Measurements from ENCODE around the gene FMR1. TPM values are rescaled to one million over a fixed set of nuclear protein-coding genes. Genes with fewer than 3 reads are reported as not detected.

Gene FMR1
- total and polyA plus RNA-seq, 2 donors: 27.1 to 46.9 TPM

DNA sequence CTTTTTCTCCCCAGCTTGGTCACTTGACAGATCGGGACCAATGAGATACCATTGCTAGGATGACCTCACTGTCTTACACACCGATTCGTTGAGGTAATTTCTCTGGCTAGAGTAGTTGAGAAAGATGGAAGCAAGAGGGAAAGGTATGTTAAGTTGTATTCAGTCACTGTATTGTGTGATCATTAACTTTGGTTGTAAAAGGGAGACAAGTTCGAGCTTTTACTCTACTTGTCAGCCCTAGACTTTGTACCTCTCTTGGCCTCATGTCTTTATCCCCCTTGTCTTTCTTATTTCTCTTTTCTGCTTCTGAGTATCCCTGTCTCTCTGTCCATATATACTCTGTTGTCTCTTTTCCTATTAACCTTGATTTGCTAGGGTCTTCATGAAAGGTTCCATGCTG is 15.5 kb downstream of the FMR1 start:
- H3K4me3 ChIP-seq (ENCODE audit: low read length in 2 of 2): no peak overlapping the region
- no peaks in the 10 kb centered on the region for H3K9me3 ChIP-seq (ENCODE audit: control insufficient read depth in 2 of 2, insufficient read depth in 1 of 2, low read length in 1 of 2)
- no peaks in the 10 kb centered on the region for H3K4me1 ChIP-seq (ENCODE audit: control insufficient read depth in 2 of 2, insufficient read depth in 2 of 2, low read length in 2 of 2)
- no peaks in the 10 kb centered on the region for H3K27me3 ChIP-seq (ENCODE audit: control insufficient read depth in 2 of 2, insufficient read depth in 1 of 2, low read length in 1 of 2)
- H3K36me3 ChIP-seq (ENCODE audit: control insufficient read depth in 2 of 2, insufficient read depth in 2 of 2, low read length in 1 of 2): peaks cover 7 to 32% of the 10 kb centered on the region in 2 donors
- DNase-seq (ENCODE audit: low read depth in 6 of 9, low spot score in 9 of 9): no peak
- no peak overlapping the region for H3K27ac ChIP-seq (ENCODE audit: low read depth in 1 of 2, low read length in 1 of 2)
- WGBS: 100% methylated on average over 4 of the region's 4 CpGs

DNA sequence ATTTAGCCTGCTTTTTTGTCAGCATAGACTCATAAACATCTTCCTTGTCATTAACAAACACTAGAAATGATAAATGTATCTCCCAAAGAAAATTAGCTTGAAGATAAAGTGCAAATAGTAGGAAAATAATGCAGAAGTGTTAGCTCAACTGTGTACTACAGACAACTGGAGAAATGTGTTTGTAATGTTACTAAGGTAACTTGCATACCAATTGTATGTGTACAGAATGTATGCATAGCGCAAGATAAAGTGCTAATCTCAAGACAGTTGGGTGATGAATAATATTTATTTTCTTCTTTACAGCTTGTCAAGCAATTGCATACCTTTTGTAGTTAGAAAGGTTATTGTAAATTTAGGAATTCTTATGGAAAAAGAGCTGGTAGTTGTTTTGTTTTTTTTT is 22.1 kb downstream of the FMR1 start:
- Histone ChIP-seq H3K27me3 (ENCODE audit: control insufficient read depth in 2 of 2, insufficient read depth in 1 of 2, low read length in 1 of 2) (no peaks in the 10 kb centered on the region), H3K4me1 (ENCODE audit: control insufficient read depth in 2 of 2, insufficient read depth in 2 of 2, low read length in 2 of 2) (no peaks in the 10 kb centered on the region), H3K4me3 (ENCODE audit: low read length in 2 of 2) (no peak overlapping the region), H3K36me3 (ENCODE audit: control insufficient read depth in 2 of 2, insufficient read depth in 2 of 2, low read length in 1 of 2) (peaks cover 0 to 40% of the 10 kb centered on the region in 2 donors), H3K9me3 (ENCODE audit: control insufficient read depth in 2 of 2, insufficient read depth in 1 of 2, low read length in 1 of 2) (no peaks in the 10 kb centered on the region), H3K27ac (ENCODE audit: low read depth in 1 of 2, low read length in 1 of 2) (no peak overlapping the region)
- no peak for DNase-seq (ENCODE audit: low read depth in 6 of 9, low spot score in 9 of 9)
- 98% methylated on average over 1 of the region's 1 CpG for WGBS

DNA sequence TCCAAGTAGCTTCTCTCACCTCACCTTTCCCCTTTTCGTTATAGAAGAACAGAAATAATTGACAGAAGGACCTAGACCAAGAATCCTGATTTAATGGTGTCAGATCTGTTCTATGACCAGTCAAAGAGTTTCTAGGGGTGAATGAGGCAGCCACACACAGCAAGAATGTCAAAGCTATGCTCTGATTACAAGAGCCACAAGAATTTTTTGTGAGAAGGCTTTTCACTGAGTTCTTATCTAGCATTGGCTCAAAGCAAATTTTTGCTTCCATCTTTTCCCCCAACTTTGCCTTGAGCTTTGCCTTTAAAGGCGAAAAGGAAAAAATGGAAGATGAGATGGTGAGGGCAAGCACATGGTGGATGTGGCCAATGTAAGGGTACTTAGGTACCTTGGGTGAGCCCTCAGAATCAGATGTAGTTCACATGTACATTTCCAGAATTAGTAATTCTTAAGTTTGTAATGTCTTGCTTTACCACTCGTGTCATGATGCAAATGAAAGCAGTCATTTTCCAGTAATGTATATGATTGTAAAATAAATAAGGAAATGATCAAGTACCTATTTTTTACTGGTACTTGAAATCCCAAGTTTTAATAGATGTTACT is 23.5 kb downstream of the FMR1 start:
- no peak overlapping the region for H3K27ac ChIP-seq (ENCODE audit: low read depth in 1 of 2, low read length in 1 of 2)
- DNase-seq (ENCODE audit: low read depth in 6 of 9, low spot score in 9 of 9): no peak
- peaks cover 0 to 32% of the 10 kb centered on the region in 2 donors for H3K36me3 ChIP-seq (ENCODE audit: control insufficient read depth in 2 of 2, insufficient read depth in 2 of 2, low read length in 1 of 2)
- H3K4me3 ChIP-seq (ENCODE audit: low read length in 2 of 2): no peak overlapping the region
- WGBS: 98% methylated on average over 3 of the region's 3 CpGs
- no peaks in the 10 kb centered on the region for H3K27me3 ChIP-seq (ENCODE audit: control insufficient read depth in 2 of 2, insufficient read depth in 1 of 2, low read length in 1 of 2)
- no peaks in the 10 kb centered on the region for H3K9me3 ChIP-seq (ENCODE audit: control insufficient read depth in 2 of 2, insufficient read depth in 1 of 2, low read length in 1 of 2)
- no peaks in the 10 kb centered on the region for H3K4me1 ChIP-seq (ENCODE audit: control insufficient read depth in 2 of 2, insufficient read depth in 2 of 2, low read length in 2 of 2)

DNA sequence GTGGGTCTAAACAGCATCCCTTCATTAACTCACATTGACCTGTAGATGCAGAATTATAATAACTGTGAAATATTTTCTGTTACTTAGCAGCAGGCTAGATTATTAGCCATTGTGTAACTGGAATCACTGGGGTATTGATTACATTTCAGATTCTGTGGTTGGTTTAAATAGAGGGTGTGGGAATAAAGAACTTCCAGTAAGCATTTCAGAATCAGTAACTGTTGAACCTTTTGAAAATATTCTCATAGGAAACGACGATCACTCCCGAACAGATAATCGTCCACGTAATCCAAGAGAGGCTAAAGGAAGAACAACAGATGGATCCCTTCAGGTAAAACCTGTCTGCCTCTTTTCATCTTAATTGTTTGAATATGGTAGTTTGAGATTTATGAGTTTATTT is 33.6 kb downstream of the FMR1 start:
- no peak for DNase-seq (ENCODE audit: low read depth in 6 of 9, low spot score in 9 of 9)
- H3K9me3 ChIP-seq (ENCODE audit: control insufficient read depth in 2 of 2, insufficient read depth in 1 of 2, low read length in 1 of 2): no peaks in the 10 kb centered on the region
- no peak overlapping the region for H3K4me3 ChIP-seq (ENCODE audit: low read length in 2 of 2)
- 98% methylated on average over 5 of the region's 5 CpGs for WGBS
- H3K4me1 ChIP-seq (ENCODE audit: control insufficient read depth in 2 of 2, insufficient read depth in 2 of 2, low read length in 2 of 2): no peaks in the 10 kb centered on the region
- no peaks in the 10 kb centered on the region for H3K27me3 ChIP-seq (ENCODE audit: control insufficient read depth in 2 of 2, insufficient read depth in 1 of 2, low read length in 1 of 2)
- no peak overlapping the region for H3K27ac ChIP-seq (ENCODE audit: low read depth in 1 of 2, low read length in 1 of 2)
- H3K36me3 ChIP-seq (ENCODE audit: control insufficient read depth in 2 of 2, insufficient read depth in 2 of 2, low read length in 1 of 2): peaks cover 8 to 26% of the 10 kb centered on the region in 2 donors

DNA sequence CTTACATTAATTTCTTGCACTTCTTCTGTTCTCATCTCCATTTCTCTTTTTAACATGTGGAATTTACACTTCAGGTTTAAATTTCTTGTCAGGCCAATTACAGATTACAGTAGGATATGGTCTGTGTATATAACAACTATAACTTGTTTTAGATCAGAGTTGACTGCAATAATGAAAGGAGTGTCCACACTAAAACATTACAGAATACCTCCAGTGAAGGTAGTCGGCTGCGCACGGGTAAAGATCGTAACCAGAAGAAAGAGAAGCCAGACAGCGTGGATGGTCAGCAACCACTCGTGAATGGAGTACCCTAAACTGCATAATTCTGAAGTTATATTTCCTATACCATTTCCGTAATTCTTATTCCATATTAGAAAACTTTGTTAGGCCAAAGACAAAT is 36.8 kb downstream of the FMR1 start:
- H3K4me1 ChIP-seq (ENCODE audit: control insufficient read depth in 2 of 2, insufficient read depth in 2 of 2, low read length in 2 of 2): no peaks in the 10 kb centered on the region
- DNase-seq (ENCODE audit: low read depth in 6 of 9, low spot score in 9 of 9): no peak
- no peaks in the 10 kb centered on the region for H3K9me3 ChIP-seq (ENCODE audit: control insufficient read depth in 2 of 2, insufficient read depth in 1 of 2, low read length in 1 of 2)
- no peaks in the 10 kb centered on the region for H3K27me3 ChIP-seq (ENCODE audit: control insufficient read depth in 2 of 2, insufficient read depth in 1 of 2, low read length in 1 of 2)
- H3K4me3 ChIP-seq (ENCODE audit: low read length in 2 of 2): no peak overlapping the region
- peaks cover 8 to 23% of the 10 kb centered on the region in 2 donors for H3K36me3 ChIP-seq (ENCODE audit: control insufficient read depth in 2 of 2, insufficient read depth in 2 of 2, low read length in 1 of 2)
- H3K27ac ChIP-seq (ENCODE audit: low read depth in 1 of 2, low read length in 1 of 2): no peak overlapping the region
- 94% methylated on average over 7 of the region's 7 CpGs for WGBS

- DNase-seq (ENCODE audit: low read depth in 6 of 9, low spot score in 9 of 9): no peak
- H3K27ac ChIP-seq (ENCODE audit: low read depth in 1 of 2, low read length in 1 of 2): no peak overlapping the region
- WGBS: 98% methylated on average over 1 of the region's 1 CpG
- no peaks in the 10 kb centered on the region for H3K4me1 ChIP-seq (ENCODE audit: control insufficient read depth in 2 of 2, insufficient read depth in 2 of 2, low read length in 2 of 2)
- no peak overlapping the region for H3K4me3 ChIP-seq (ENCODE audit: low read length in 2 of 2)
- no peaks in the 10 kb centered on the region for H3K9me3 ChIP-seq (ENCODE audit: control insufficient read depth in 2 of 2, insufficient read depth in 1 of 2, low read length in 1 of 2)
- no peaks in the 10 kb centered on the region for H3K27me3 ChIP-seq (ENCODE audit: control insufficient read depth in 2 of 2, insufficient read depth in 1 of 2, low read length in 1 of 2)
- peaks cover 4 to 13% of the 10 kb centered on the region in 2 donors for H3K36me3 ChIP-seq (ENCODE audit: control insufficient read depth in 2 of 2, insufficient read depth in 2 of 2, low read length in 1 of 2)
Observed at GRCh38 chrX:147950352-147950751, 38.6 kb downstream of the FMR1 start.

- Histone ChIP-seq H3K27me3 (ENCODE audit: control insufficient read depth in 2 of 2, insufficient read depth in 1 of 2, low read length in 1 of 2) (no peaks in the 10 kb centered on the region), H3K36me3 (ENCODE audit: control insufficient read depth in 2 of 2, insufficient read depth in 2 of 2, low read length in 1 of 2) (peaks cover 0 to 2% of the 10 kb centered on the region in 2 donors), H3K4me3 (ENCODE audit: low read length in 2 of 2) (no peak overlapping the region), H3K4me1 (ENCODE audit: control insufficient read depth in 2 of 2, insufficient read depth in 2 of 2, low read length in 2 of 2) (no peaks in the 10 kb centered on the region), H3K9me3 (ENCODE audit: control insufficient read depth in 2 of 2, insufficient read depth in 1 of 2, low read length in 1 of 2) (no peaks in the 10 kb centered on the region), H3K27ac (ENCODE audit: low read depth in 1 of 2, low read length in 1 of 2) (no peak overlapping the region)
- DNase-seq (ENCODE audit: low read depth in 6 of 9, low spot score in 9 of 9): no peak
- WGBS: 74% methylated on average over 2 of the region's 2 CpGs
Observed at GRCh38 chrX:147953976-147954375, 42.3 kb downstream of the FMR1 start.

DNA sequence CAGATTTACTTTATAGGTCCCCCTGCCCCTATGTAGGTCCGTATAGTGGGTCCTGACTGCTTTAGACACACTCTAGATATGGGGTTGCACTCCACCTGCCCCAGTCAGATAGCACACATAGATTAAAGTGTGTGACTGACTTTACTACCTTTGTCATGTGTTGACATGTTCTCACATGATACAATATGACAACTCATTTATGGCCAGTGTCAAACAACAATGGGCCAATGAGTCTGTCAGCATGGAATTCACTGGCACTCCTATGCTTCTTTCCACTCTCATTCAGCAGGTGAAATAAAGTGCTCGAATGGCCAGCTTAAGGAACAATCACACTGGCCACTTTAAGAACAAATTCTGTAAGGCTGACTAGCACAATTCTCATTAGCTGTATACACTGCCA is 45.6 kb downstream of the FMR1 start:
- Histone ChIP-seq H3K4me3 (ENCODE audit: low read length in 2 of 2) (no peak overlapping the region), H3K27me3 (ENCODE audit: control insufficient read depth in 2 of 2, insufficient read depth in 1 of 2, low read length in 1 of 2) (no peaks in the 10 kb centered on the region), H3K36me3 (ENCODE audit: control insufficient read depth in 2 of 2, insufficient read depth in 2 of 2, low read length in 1 of 2) (no peaks in the 10 kb centered on the region), H3K9me3 (ENCODE audit: control insufficient read depth in 2 of 2, insufficient read depth in 1 of 2, low read length in 1 of 2) (no peaks in the 10 kb centered on the region), H3K27ac (ENCODE audit: low read depth in 1 of 2, low read length in 1 of 2) (no peak overlapping the region), H3K4me1 (ENCODE audit: control insufficient read depth in 2 of 2, insufficient read depth in 2 of 2, low read length in 2 of 2) (no peaks in the 10 kb centered on the region)
- 97% methylated on average over 2 of the region's 2 CpGs for WGBS
- DNase-seq (ENCODE audit: low read depth in 6 of 9, low spot score in 9 of 9): no peak

DNA sequence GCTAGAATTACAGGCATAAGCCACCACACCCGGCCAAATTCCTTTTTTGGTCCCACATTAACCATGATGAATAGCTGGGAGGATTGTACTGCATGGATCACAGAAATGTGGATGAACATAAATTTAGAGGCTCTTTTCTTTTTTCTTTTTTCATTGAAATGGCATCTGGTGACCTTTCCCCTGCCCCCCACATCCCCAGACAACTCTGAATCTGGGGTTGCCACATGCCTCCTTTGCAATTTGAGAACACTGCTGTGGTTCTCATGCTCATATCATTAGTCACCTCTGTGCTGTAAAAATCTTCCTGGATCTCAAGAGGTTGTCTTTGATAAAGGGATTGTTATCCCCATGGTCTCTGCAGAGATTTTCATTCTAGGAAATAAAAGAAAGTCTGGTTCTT is 46.6 kb downstream of the FMR1 start:
- H3K4me1 ChIP-seq (ENCODE audit: control insufficient read depth in 2 of 2, insufficient read depth in 2 of 2, low read length in 2 of 2): no peaks in the 10 kb centered on the region
- no peaks in the 10 kb centered on the region for H3K9me3 ChIP-seq (ENCODE audit: control insufficient read depth in 2 of 2, insufficient read depth in 1 of 2, low read length in 1 of 2)
- no peaks in the 10 kb centered on the region for H3K36me3 ChIP-seq (ENCODE audit: control insufficient read depth in 2 of 2, insufficient read depth in 2 of 2, low read length in 1 of 2)
- H3K27ac ChIP-seq (ENCODE audit: low read depth in 1 of 2, low read length in 1 of 2): no peak overlapping the region
- H3K4me3 ChIP-seq (ENCODE audit: low read length in 2 of 2): no peak overlapping the region
- no peaks in the 10 kb centered on the region for H3K27me3 ChIP-seq (ENCODE audit: control insufficient read depth in 2 of 2, insufficient read depth in 1 of 2, low read length in 1 of 2)
- 91% methylated on average over 1 of the region's 1 CpG for WGBS
- no peak for DNase-seq (ENCODE audit: low read depth in 6 of 9, low spot score in 9 of 9)

GRCh38 chrX:147960722-147961121 is 49.0 kb downstream of the FMR1 start:
- Histone ChIP-seq H3K9me3 (ENCODE audit: control insufficient read depth in 2 of 2, insufficient read depth in 1 of 2, low read length in 1 of 2) (no peaks in the 10 kb centered on the region), H3K4me3 (ENCODE audit: low read length in 2 of 2) (no peak overlapping the region), H3K27me3 (ENCODE audit: control insufficient read depth in 2 of 2, insufficient read depth in 1 of 2, low read length in 1 of 2) (no peaks in the 10 kb centered on the region), H3K27ac (ENCODE audit: low read depth in 1 of 2, low read length in 1 of 2) (no peak overlapping the region), H3K4me1 (ENCODE audit: control insufficient read depth in 2 of 2, insufficient read depth in 2 of 2, low read length in 2 of 2) (no peaks in the 10 kb centered on the region), H3K36me3 (ENCODE audit: control insufficient read depth in 2 of 2, insufficient read depth in 2 of 2, low read length in 1 of 2) (no peaks in the 10 kb centered on the region)
- no peak for DNase-seq (ENCODE audit: low read depth in 6 of 9, low spot score in 9 of 9)
- 97% methylated on average over 2 of the region's 2 CpGs for WGBS

Measured in thymus (tissue), 11 donors.